Panc1 (cell line): ENCODE results near the gene PML. TPM values are rescaled to one million over a fixed set of nuclear protein-coding genes. Genes with fewer than 3 reads are reported as not detected.

ENCODE experiments used
- ATAC-seq: fragments of 200-7000 bp; cut with Tn5 transposase; 2 replicates; pipeline ENCODE4 v1.9.1; 2020; ENCODE audit warnings: mild to moderate bottlenecking, moderate library complexity
- BruUV-seq: library from RNA; stranded (reverse); fragments of 400-500 nt; replicated peaks from 2 replicates; lab custom pipeline; 2021; lab: Mats Ljungman, UMichigan
- CTCF ChIA-PET: fragments of 300-600 bp; sonication (Branson Sonifier 250); formaldehyde crosslinking; loops from one replicate; lab custom pipeline; 2022; ENCODE audit warnings: antibody characterized with exemption; lab: Charles Lee
- POLR2A ChIA-PET: fragments of 300-600 bp; sonication (Branson Sonifier 250); formaldehyde crosslinking; loops from one replicate; lab custom pipeline; 2022; ENCODE audit warnings: antibody characterized with exemption; lab: Charles Lee
- DNase-seq: peaks from one replicate; pipeline ENCODE4 v3.0.0-alpha.2; 2010; ENCODE audit warnings: low read depth, low spot score
- H3K27ac ChIP-seq: 2 replicates; pipeline ENCODE4 v1.5.1; 2011; ENCODE audit warnings: mild to moderate bottlenecking, low read length, inconsistent platforms
- H3K27me3 ChIP-seq: fragments of 200-500 bp; sonication (Bioruptor generic); 2 replicates; pipeline ENCODE4 v1.6.0; 2014; ENCODE audit warnings: low read length, inconsistent platforms; ENCODE audit not compliant: control insufficient read depth, insufficient read depth
- H3K36me3 ChIP-seq: fragments of 200-500 bp; sonication (Bioruptor generic); 2 replicates; pipeline ENCODE4 v1.5.1; 2014; ENCODE audit warnings: inconsistent platforms, mild to moderate bottlenecking, low read length, moderate library complexity; ENCODE audit not compliant: control insufficient read depth, insufficient read depth
- H3K4me1 ChIP-seq: 2 replicates; pipeline ENCODE4 v1.5.1; 2011; ENCODE audit warnings: inconsistent platforms, mild to moderate bottlenecking, low read length, moderate library complexity; ENCODE audit not compliant: control insufficient read depth, insufficient read depth
- H3K4me3 ChIP-seq, 2 experiments: 2 replicates each; pipeline ENCODE4 v1.5.1; 2011 to 2012; ENCODE audit warnings: low read depth in 2 of 2, low read length in 2 of 2, mild to moderate bottlenecking in 2 of 2, inconsistent platforms in 1 of 2, moderate library complexity in 1 of 2
- H3K9me3 ChIP-seq: fragments of 200-500 bp; sonication (Bioruptor generic); 2 replicates; pipeline ENCODE4 v1.5.1; 2014; ENCODE audit warnings: low read depth, mild to moderate bottlenecking, inconsistent platforms, low read length, moderate library complexity; ENCODE audit not compliant: control insufficient read depth, insufficient read depth
- CTCF ChIP-seq: fragments of 450-650 bp; IDR thresholded peaks from 2 replicates; pipeline ENCODE4 v1.5.1; 2017; ENCODE audit warnings: mild to moderate bottlenecking
- POLR2AphosphoS5 ChIP-seq: IDR thresholded peaks from 2 replicates; pipeline ENCODE4 v1.6.1; 2012; ENCODE audit warnings: mild to moderate bottlenecking, low read depth, low read length, moderate library complexity
- REST ChIP-seq, 2 experiments: IDR thresholded peaks; 2 replicates each; pipeline ENCODE4 v1.6.1; 2011 to 2012; ENCODE audit warnings: low read depth in 2 of 2, control low read depth in 1 of 2, low read length in 1 of 2, mild to moderate bottlenecking in 1 of 2, moderate library complexity in 1 of 2; ENCODE audit not compliant: insufficient read depth in 1 of 2
- SIN3A ChIP-seq: IDR thresholded peaks from 2 replicates; pipeline ENCODE4 v1.6.1; 2012; ENCODE audit warnings: low read depth, mild to moderate bottlenecking, low read length, moderate library complexity, borderline replicate concordance; ENCODE audit not compliant: insufficient read depth
- TCF7L2 ChIP-seq: IDR thresholded peaks from 2 replicates; pipeline ENCODE4 v1.6.1; 2011; ENCODE audit warnings: mild to moderate bottlenecking, low read depth, low read length, inconsistent platforms
- in situ Hi-C: cut with HindIII; loops from 2 replicates; pipeline ENCODE4 v1.10.0; 2016; ENCODE audit warnings: low sequenced_read_pairs, low pct_unique_long_range_greater_than_20kb
- intact Hi-C: fragments of 100-400 bp; cut with micrococcal nuclease; formaldehyde crosslinking; loops from one replicate; pipeline ENCODE4 v1.10.0; 2022; ENCODE audit not compliant: unreplicated experiment
- total RNA-seq: library from RNA; stranded (reverse); gene quantifications from one replicate; pipeline ENCODE4 v1.2.1, GENCODE V29; 2021; ENCODE audit not compliant: unreplicated experiment

The PML gene
- total RNA-seq, 1 experiment from 2014 or later: 52.2 TPM

- CTCF ChIA-PET: no interaction called here
- DNase-seq: no peak
- POLR2A ChIA-PET: no interaction called here
- H3K27ac ChIP-seq: no peak overlapping the region
- no peak for ATAC-seq
- no peaks in the 10 kb centered on the region for H3K9me3 ChIP-seq
- no peak for TF ChIP-seq POLR2AphosphoS5
- TF ChIP-seq CTCF: no peak
- no peak for TF ChIP-seq REST (IDR thresholded peaks at IDR 0.05; ENCODE audit: insufficient read depth in 1 of 2, low read depth in 2 of 2, low read length in 1 of 2)
- TF ChIP-seq SIN3A: no peak
- no peak for TF ChIP-seq TCF7L2
- no peaks in the 10 kb centered on the region for H3K27me3 ChIP-seq
- intact Hi-C loops: no loop called here
- no TSS peak for BruUV-seq
- in situ Hi-C loops: no loop called here
- H3K36me3 ChIP-seq: no peaks in the 10 kb centered on the region; the same call in 1 of the 2 replicates
- H3K4me3 ChIP-seq: no peak overlapping the region
- H3K4me1 ChIP-seq: no peaks in the 10 kb centered on the region
These were observed 38.4 kb downstream of the PML start for GRCh38 chr15:74032606-74033561.

GRCh38 chr15:74034206-74034755 is 39.8 kb downstream of the PML start:
- no peak overlapping the region for H3K27ac ChIP-seq
- intact Hi-C loops: no loop called here
- ChIA-PET CTCF (no interaction called here), POLR2A (no interaction called here)
- H3K27me3 ChIP-seq: no peaks in the 10 kb centered on the region
- DNase-seq: no peak
- no peak for TF ChIP-seq REST (IDR thresholded peaks at IDR 0.05; ENCODE audit: insufficient read depth in 1 of 2, low read depth in 2 of 2, low read length in 1 of 2)
- TF ChIP-seq POLR2AphosphoS5: no peak
- TF ChIP-seq SIN3A: no peak
- TF ChIP-seq CTCF: no peak
- TF ChIP-seq TCF7L2: no peak
- ATAC-seq: no peak
- no peaks in the 10 kb centered on the region; the same call in 1 of the 2 replicates for H3K36me3 ChIP-seq
- in situ Hi-C loops: no loop called here
- BruUV-seq: no TSS peak
- H3K4me1 ChIP-seq: no peaks in the 10 kb centered on the region
- no peaks in the 10 kb centered on the region for H3K9me3 ChIP-seq
- no peak overlapping the region for H3K4me3 ChIP-seq
